SU-DHL-6 (cell line): Measurements from ENCODE around the gene SGPL1.
"Not testable (repeated sequence)": the region's sequence is repeated elsewhere in the genome, so short reads cannot be mapped to it uniquely, and the experiment has no call there.

Experiments used
- H2AFZ ChIP-seq: fragments of 200-600 bp; sonication (generic); 2 replicates; pipeline ENCODE4 v1.6.1; 2014; ENCODE audit warnings: low read depth, mild to moderate bottlenecking, moderate library complexity, mixed read lengths, antibody characterized with exemption, low read length; ENCODE audit not compliant: severe bottlenecking
- H3F3A ChIP-seq: fragments of 200-600 bp; shearing (Covaris generic); 2 replicates; pipeline ENCODE4 v1.6.0; 2016; ENCODE audit warnings: antibody characterized with exemption, mild to moderate bottlenecking; ENCODE audit not compliant: insufficient read depth
- H3K27ac ChIP-seq: fragments of 200-600 bp; sonication (generic); 2 replicates; pipeline ENCODE4 v1.5.1; 2016; ENCODE audit warnings: low read depth, mild to moderate bottlenecking, low read length, moderate library complexity, mixed read lengths
- H3K27me3 ChIP-seq: fragments of 200-600 bp; sonication (generic), shearing (Covaris generic); 2 replicates; pipeline ENCODE4 v1.6.0; 2014; ENCODE audit warnings: mild to moderate bottlenecking, low read length
- H3K36me3 ChIP-seq: fragments of 200-600 bp; sonication (generic); 2 replicates; pipeline ENCODE4 v1.6.1; 2014; ENCODE audit warnings: mild to moderate bottlenecking, low read length, mixed read lengths
- H3K4me2 ChIP-seq: fragments of 300-600, 200-600 bp; shearing (Covaris generic), sonication (generic); 2 replicates; pipeline ENCODE4 v1.6.0; 2014; ENCODE audit warnings: low read length, low read depth, mild to moderate bottlenecking; ENCODE audit not compliant: poor library complexity, severe bottlenecking
- H3K4me3 ChIP-seq: fragments of 200-600 bp; sonication (generic); 2 replicates; pipeline ENCODE4 v1.5.1; 2014; ENCODE audit warnings: antibody characterized with exemption, low read length, mild to moderate bottlenecking, mixed read lengths; ENCODE audit not compliant: insufficient read depth, poor library complexity, severe bottlenecking
- H3K79me2 ChIP-seq: fragments of 200-600 bp; sonication (generic); 2 replicates; pipeline ENCODE4 v1.6.1; 2014; ENCODE audit warnings: mild to moderate bottlenecking, low read length, moderate library complexity; ENCODE audit not compliant: insufficient read depth
- H3K9ac ChIP-seq: fragments of 200-600 bp; sonication (generic); 2 replicates; pipeline ENCODE4 v1.7.0; 2014; ENCODE audit warnings: mild to moderate bottlenecking, low read length
- H3K9me2 ChIP-seq: fragments of 200-600 bp; sonication (generic); replicated peaks from 2 replicates; pipeline ENCODE4 v1.6.1; 2014; ENCODE audit warnings: low read length; ENCODE audit not compliant: insufficient read depth
- H3K9me3 ChIP-seq: fragments of 200-600 bp; sonication (generic); 2 replicates; pipeline ENCODE4 v1.6.1; 2014; ENCODE audit warnings: low read length, mixed read lengths; ENCODE audit not compliant: insufficient read depth
- H4K20me1 ChIP-seq: fragments of 200-600 bp; sonication (generic); 2 replicates; pipeline ENCODE4 v1.6.1; 2014; ENCODE audit warnings: low read depth, mild to moderate bottlenecking, antibody characterized with exemption, low read length, moderate library complexity, mixed read lengths
- CTCF ChIP-seq: fragments of 200-600 bp; sonication (generic); IDR thresholded peaks from one replicate; pipeline ENCODE4 v1.5.1; 2017; ENCODE audit warnings: antibody characterized with exemption, mild to moderate bottlenecking, low read length, moderate library complexity; ENCODE audit not compliant: insufficient read depth, poor library complexity, severe bottlenecking
- EZH2phosphoT487 ChIP-seq: fragments of 200-600 bp; sonication (generic), shearing (Covaris generic); conservative IDR thresholded peaks from 2 replicates; pipeline ENCODE4 v1.6.1; 2018; ENCODE audit warnings: mild to moderate bottlenecking, antibody characterized with exemption, low read length, moderate library complexity, mixed read lengths

Gene SGPL1

GRCh38 chr10:70856454-70856853 is 40.7 kb downstream of the SGPL1 start:
- Histone ChIP-seq H2AFZ (no peak overlapping the region), H3K9ac (no peak overlapping the region), H3K4me2 (no peak overlapping the region), H3K9me3 (no peaks in the 10 kb centered on the region), H3F3A (no peaks in the 10 kb centered on the region), H3K4me3 (no peak overlapping the region), H3K79me2 (no peaks in the 10 kb centered on the region), H4K20me1 (no peaks in the 10 kb centered on the region), H3K9me2 (no peaks in the 10 kb centered on the region), H3K36me3 (no peaks in the 10 kb centered on the region; the same call in 1 of the 2 replicates), H3K27ac (no peak overlapping the region), H3K27me3 (no peaks in the 10 kb centered on the region)
- no peak for TF ChIP-seq EZH2phosphoT487
- TF ChIP-seq CTCF, result no peak

- no peak overlapping the region for H3K27ac ChIP-seq
- TF ChIP-seq CTCF, result no peak
- TF ChIP-seq EZH2phosphoT487, result no peak
- H3K4me2 ChIP-seq, result no peak overlapping the region
- no peaks in the 10 kb centered on the region; the same call in 1 of the 2 replicates for H3K36me3 ChIP-seq
- no peaks in the 10 kb centered on the region for H3K79me2 ChIP-seq
- H3K4me3 ChIP-seq, result no peak overlapping the region
- H3K9me3 ChIP-seq, result no peaks in the 10 kb centered on the region
- no peaks in the 10 kb centered on the region for H4K20me1 ChIP-seq
- no peaks in the 10 kb centered on the region for H3F3A ChIP-seq
- H3K27me3 ChIP-seq, result no peaks in the 10 kb centered on the region
- no peak overlapping the region for H2AFZ ChIP-seq
- H3K9me2 ChIP-seq, result no peaks in the 10 kb centered on the region
- H3K9ac ChIP-seq, result no peak overlapping the region
These were observed 43.0 kb downstream of the SGPL1 start for GRCh38 chr10:70858759-70859158.

- H3K27me3 ChIP-seq, H3K79me2 ChIP-seq, H3K9me2 ChIP-seq, H3K27ac ChIP-seq, H3K9me3 ChIP-seq, H4K20me1 ChIP-seq, H3F3A ChIP-seq, H2AFZ ChIP-seq, H3K36me3 ChIP-seq, H3K9ac ChIP-seq, H3K4me2 ChIP-seq, H3K4me3 ChIP-seq: not testable (repeated sequence)
These were observed 45.9 kb downstream of the SGPL1 start for GRCh38 chr10:70861495-70862197.

- H3K27me3 ChIP-seq, result no peaks in the 10 kb centered on the region
- TF ChIP-seq CTCF (no peak), EZH2phosphoT487 (no peak)
- H3F3A ChIP-seq, result no peaks in the 10 kb centered on the region
- H3K9me3 ChIP-seq, result no peaks in the 10 kb centered on the region
- H3K27ac ChIP-seq, result no peak overlapping the region
- no peaks in the 10 kb centered on the region for H3K79me2 ChIP-seq
- no peaks in the 10 kb centered on the region for H3K9me2 ChIP-seq
- no peak overlapping the region for H3K4me2 ChIP-seq
- no peak overlapping the region for H3K4me3 ChIP-seq
- H3K9ac ChIP-seq, result no peak overlapping the region
- H3K36me3 ChIP-seq, result no peaks in the 10 kb centered on the region; the same call in 1 of the 2 replicates
- no peaks in the 10 kb centered on the region for H4K20me1 ChIP-seq
- H2AFZ ChIP-seq, result no peak overlapping the region
These were observed 47.9 kb downstream of the SGPL1 start for GRCh38 chr10:70863470-70864160.
